GM18907 (cell line): Measurements from ENCODE around the gene MAP2K2.

Experiments used
- ATAC-seq: cut with Tn5 transposase; IDR thresholded peaks from one replicate; pipeline ENCODE4 v1.9.1; 2021; ENCODE audit warnings: mild to moderate bottlenecking, moderate library complexity; ENCODE audit not compliant: unreplicated experiment

The MAP2K2 gene

DNA sequence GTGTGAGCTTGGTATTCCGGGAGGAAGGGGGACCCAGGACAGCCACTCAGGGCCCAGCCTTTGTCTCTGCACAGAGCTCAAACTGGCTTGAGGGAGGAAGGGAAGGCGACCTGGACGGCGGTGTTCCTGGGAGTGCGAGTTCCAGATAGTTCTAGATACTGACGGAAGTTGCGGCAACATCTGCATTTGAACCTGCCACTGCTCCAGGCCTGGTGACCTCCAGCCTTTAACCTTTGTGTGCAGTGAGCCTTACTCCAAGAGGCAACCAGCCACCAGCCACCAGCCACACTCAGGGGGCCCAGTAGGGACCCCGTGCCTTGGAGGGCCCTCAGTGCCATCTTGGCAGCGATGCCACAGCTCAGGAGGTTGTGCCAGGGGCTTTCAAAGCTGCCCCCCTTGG, 41.8 kb downstream of the MAP2K2 start:
- ATAC-seq, result no peak

DNA sequence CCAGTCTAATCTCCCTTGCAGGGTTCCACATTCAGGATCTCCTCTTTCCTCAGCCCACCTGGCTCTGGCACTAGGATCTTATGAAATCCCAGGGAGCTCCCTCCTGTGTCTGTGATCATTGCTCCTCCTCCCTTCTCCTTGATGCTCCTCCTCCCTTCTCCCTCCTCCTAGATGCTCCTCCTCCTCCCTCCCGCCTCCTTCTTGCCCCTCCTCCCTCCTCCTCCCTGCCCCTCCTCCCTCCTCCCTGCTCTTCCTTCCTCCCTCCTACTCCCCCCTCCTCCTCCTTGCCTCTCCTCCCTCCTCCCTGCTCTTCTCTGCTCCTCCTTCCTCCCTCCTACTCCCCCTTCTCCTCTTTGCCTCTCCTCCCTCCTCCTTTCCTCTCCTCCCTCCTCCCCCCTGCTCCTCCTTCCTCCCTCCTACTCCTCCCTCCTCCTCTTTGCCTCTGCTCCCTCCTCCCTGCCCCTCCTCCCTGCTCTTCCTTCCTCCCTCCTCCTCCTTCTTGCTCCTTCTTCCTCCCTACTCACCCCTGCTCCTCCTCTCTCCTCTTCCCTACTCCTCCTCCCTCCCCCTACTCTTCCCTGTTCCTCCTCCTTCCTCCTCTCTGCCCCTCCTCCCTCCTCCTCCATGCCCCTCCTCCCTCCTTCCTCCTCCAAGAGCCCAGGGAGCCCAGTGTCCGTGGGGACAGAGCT, 42.3 kb downstream of the MAP2K2 start:
- ATAC-seq, result no peak

GRCh38 chr19:4080473-4080872, 43.4 kb downstream of the MAP2K2 start:
- ATAC-seq, result no peak

- no peak for ATAC-seq
Observed at GRCh38 chr19:4077800-4078684, 45.9 kb downstream of the MAP2K2 start.

- ATAC-seq, result no peak
Observed at GRCh38 chr19:4077007-4077374, 46.9 kb downstream of the MAP2K2 start.

- ATAC-seq, result no peak
Observed at GRCh38 chr19:4075373-4075772, 48.5 kb downstream of the MAP2K2 start.

- no peak for ATAC-seq
Observed at GRCh38 chr19:4071610-4072009, 52.3 kb downstream of the MAP2K2 start.

DNA sequence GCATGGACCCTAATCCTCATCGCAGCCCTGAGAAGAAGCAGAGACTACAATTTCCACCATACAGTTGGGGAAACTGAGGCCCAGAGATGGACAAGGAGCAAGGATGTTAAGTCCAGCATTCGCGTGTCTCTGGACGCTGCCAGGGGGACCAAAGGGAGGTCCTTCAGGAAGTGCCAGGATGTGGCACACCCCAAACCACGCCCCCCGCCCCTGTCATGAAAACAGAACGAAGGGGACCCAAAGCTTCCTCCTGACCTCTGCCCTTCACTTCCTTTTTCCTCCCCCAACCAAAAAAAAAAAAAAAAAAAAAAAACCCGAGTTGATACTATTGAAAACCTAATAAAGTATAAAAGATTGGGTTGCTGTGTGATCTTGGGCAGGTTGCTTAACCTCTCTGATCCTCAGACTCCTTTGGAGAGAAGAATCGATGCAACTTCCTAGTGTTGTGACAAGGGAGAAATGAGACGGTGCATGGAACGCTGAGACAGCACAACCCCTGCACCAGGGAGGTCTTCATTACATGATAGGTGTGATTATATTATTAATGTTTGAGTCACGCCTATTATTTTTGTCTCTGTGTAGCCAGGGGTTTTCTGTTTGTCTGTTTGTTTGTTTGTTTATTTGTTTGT, 54.5 kb downstream of the MAP2K2 start:
- no peak for ATAC-seq

DNA sequence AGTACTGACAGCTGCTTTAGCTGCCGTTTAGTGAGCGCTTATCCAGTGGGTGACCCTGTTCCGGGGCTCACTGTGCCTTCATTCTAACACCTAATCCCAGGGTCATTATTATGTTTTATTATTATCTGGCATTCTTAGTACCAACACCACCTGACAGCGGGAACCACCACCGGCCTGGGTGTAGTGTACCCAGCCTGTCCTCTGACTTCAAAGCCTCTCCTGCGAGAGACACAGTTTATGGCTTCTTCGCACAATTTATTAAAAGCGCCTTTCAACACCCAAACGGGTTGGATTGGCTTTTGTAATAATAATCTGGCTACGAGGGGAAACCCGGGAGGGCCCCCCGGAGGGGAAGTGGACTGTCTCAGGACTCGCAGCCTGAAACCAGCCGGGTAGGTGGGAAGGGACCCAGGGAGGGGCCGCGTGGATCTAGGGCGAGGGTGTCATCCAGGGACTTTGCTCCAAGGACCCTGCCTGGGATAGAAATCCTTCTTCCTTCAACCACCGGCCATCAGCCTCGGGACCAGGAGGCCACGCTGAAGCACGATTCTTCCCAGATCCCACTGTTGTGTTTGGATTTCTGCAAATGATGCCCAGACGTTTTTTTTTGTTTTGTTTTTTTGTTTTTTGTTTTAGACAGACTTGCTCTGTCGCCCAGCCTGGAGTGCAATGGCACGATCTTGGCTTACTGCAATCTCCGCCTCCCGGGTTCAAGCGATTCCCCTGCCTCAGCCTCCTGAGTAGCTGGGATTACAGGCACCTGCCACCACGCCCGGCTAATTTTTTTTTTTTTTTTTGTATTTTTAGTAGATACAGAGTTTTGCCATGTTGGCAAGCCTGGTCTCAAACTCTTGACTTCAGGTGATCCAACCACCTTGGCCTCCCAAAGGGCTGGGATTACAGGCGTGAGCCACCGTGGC, 55.6 kb downstream of the MAP2K2 start:
- ATAC-seq, result no peak

DNA sequence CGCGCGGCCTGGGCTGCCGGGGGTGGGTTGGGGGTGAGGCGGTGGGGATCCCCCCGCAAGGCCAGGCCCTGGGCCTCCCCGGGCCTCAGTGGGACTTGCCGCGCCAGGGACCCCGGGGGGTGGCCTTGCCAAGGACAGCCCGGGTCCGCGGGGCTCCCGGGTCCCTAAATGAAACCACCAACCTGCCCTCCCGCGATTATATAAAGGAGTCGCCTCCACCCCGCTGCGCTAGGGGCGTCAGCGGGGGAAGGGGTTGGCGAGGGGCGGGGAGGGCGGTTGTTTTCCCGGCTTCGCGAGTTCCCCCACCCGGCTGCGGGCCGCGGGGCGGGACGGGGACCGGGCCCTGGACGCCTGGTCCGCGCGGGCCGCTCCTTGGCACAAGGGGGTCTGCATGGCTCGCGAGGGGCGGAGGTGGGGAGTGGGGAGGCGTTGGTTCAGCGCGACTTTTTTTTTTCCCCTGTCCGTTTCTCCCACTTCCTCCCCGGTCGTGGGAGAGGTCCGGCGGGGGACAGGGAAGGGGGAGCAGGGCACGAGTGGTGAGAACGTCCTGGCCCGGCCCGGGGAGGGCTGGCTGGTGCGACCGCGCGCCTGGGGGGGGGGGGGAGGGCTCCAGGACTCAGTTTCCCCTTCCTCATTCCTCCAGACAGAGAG, 56.4 kb downstream of the MAP2K2 start:
- no peak for ATAC-seq

DNA sequence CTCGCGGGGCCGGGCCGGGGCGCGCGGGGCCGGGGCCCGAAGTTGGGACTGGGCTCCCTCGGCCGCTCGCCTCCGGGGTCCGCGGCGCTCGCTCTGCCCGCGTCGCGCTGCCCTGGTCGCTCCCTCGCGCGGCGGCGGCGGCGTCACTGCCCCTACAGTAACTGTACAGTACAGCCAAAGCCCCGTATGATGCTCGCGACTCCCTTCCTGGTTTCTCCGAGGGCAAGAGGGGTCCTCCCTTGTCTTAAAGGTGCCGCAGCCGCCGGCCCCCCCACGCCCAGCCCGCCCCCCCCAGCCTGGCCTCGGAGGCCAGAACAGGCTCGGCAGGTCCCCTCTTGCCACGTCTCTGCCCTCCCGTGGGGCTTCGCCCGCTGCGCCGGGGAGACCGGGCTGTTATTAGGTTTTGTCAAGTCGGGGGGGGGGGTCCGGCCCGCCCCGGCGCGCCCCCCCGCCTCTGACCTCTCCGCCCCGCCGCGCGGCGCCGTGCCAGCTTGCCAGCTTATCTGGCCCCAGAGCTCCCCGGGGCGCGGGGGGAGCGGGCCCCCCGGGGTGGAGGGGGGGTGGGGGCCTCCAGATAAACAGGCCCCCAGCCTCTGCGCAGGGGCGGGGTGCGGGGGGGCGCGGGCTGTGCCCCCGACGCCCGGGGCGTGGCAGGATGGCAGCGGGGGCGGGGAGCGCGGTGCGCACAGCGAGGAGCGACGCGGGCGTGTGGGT, 57.1 kb downstream of the MAP2K2 start, which contains the start of gene ZBTB7A:
Gene ZBTB7A (minus strand): TSS at position 218 of the 714 bp plus-strand sequence. CDS start 11,667 bp downstream, outside the sequence.
- no peak for ATAC-seq

- ATAC-seq, result no peak
Observed at GRCh38 chr19:4066176-4066606, 57.7 kb downstream of the MAP2K2 start.

DNA sequence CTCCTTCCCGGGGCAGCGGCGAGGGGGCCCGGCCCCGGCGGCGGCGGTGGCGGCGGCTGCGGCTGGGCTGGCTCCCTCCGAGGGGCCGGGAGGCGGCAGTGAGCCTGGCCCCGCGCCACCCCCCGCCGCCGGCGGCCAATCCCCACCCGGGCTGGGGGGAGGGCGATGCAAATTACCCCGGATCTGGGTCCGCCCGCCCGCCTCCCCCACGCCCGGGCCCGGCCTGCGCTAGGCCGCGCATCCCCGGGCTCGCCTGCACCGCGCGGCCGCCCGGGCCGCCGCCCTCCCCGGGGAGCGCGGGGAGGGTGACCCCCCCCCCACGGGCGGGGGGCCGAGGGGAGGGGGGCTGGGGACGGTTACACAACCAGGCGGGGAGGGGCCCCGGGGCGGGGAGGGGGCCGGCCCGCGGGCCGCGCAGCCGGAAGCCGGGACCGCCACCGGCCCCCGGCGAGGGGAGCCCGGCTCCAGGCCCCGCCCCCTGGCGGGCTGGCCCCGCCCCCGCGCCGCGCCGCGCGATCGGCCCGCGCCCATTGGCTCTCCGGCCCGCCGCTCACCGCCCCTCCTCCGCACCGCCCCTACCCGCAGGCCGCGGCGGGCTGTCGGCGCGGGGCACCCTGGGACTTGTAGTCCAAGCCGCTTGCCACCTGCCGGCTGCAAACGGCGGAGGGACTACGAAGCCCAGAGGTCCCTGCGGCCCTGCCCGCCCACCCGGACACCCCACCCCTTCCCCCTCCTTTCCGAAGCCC, 58.3 kb downstream of the MAP2K2 start:
- ATAC-seq, result peak; percentile 70

- peak; percentile 17 for ATAC-seq
Observed at GRCh38 chr19:4064496-4065260, 59.2 kb downstream of the MAP2K2 start.

- no peak for ATAC-seq
Observed at GRCh38 chr19:4064149-4064495, 59.8 kb downstream of the MAP2K2 start.

DNA sequence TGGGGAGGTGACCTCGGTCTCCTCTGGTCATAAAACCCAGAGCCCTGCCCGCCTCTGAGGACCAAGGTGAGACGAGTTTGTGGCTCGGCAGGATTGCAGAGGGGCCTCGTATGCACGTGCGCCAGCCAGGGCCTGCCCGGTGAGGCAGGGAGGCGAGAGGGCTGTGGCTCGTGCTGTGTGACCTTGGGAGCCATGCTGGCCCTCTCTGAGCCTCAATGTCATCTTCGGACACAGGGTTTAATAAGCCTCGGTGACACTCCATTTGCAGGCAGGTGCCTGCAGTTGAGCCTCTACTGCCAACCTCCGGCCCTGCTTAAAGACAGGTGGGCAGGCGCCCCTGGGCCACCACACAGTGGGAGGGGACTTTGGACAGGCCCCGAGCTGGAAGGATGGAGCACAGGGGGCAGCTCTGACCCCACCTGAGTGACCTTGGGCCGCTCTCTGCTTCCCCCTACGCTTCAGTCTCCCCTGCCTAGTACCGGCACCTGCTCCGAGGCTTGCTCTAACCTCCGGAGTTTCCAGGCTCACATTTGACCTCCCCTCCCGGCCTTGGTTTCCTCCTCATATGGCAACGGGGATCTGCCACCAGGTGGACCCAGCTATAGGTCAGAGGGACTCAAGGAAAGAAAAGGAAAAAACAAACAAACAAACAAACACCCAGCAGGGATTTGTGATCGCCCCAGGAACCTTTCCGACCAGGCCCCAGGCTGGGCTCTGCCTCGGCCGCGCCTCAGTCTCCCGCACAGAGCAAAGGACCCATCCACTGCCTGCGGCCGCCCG, 60.4 kb downstream of the MAP2K2 start:
- ATAC-seq, result no peak
